Measurements from ENCODE around the gene HAUS5.
"Not testable (repeated sequence)": the region's sequence is repeated elsewhere in the genome, so short reads cannot be mapped to it uniquely, and the experiment has no call there.

HAUS5 gene

DNA sequence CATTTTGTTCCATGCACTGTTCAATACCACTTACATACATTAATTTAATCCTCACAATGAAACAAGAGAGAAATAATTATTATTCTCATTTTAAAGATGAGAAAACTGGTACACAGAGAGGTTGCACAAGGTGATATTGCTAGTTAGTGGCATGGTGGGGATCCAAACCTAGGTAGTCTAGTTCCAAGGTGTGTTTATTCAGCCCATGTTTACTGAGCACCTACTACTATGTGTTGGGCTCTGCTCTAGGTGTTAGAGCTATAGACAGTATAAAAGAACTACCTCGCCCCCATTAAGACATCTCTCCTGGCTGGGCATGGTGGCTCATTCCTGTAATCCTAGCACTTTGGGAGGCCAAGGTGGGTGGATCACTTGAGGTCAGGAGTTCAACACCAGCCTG, 29.8 kb upstream of the HAUS5 start:
- Histone ChIP-seq H3K9me3 (ENCODE audit: control insufficient read depth in 2 of 2, low read length in 2 of 2) (no peaks in the 10 kb centered on the region), H3K4me1 (ENCODE audit: control insufficient read depth, insufficient read depth, low read length) (no peaks in the 10 kb centered on the region), H3K27me3 (ENCODE audit: control insufficient read depth in 1 of 2, insufficient read depth in 2 of 2, low read length in 2 of 2) (peaks cover 4 to 9% of the 10 kb centered on the region in 2 donors)

DNA sequence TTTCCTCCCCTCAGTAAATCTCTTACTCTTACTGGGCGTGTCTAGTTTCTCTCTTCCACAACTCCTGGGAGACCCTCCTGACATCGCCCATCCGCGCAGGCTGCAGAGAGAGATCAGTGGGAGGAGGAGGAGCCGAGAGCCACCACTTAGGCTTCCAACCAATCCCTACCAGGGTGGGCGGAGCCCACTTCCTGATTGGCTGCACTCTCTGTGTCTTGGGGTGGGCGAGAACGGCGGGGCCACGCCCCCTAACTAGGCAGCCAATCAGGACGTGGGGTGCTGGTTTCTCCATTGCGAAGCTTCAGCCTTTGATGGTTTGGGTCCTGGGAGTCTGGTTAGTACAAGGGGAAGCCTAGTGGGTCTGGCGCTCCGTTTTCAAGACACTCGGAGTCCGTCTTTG, 26.7 kb upstream of the HAUS5 start, which contains the start of gene PMIS2:
TSS of gene PMIS2 (plus strand) at position 326 of the 400 bp plus-strand sequence. CDS start 87 bp downstream, outside the sequence.
- no peak within 1 kb of the TSS for H3K27ac ChIP-seq (ENCODE audit: low read length)
- peaks cover 6 to 12% of the 10 kb centered on the region in 2 donors for H3K27me3 ChIP-seq (ENCODE audit: control insufficient read depth in 1 of 2, insufficient read depth in 2 of 2, low read length in 2 of 2)
- no peak within 1 kb of the TSS for H3K9ac ChIP-seq (ENCODE audit: low read length in 2 of 2)
- no peaks in the 10 kb centered on the region for H3K4me1 ChIP-seq (ENCODE audit: control insufficient read depth, insufficient read depth, low read length)
- no peak within 1 kb of the TSS for H3K4me3 ChIP-seq (ENCODE audit: low read length in 2 of 2)
- H3K36me3 ChIP-seq (ENCODE audit: control insufficient read depth in 2 of 2, insufficient read depth in 2 of 2, low read length in 2 of 2): no peaks in the 10 kb centered on the region
- no peaks in the 10 kb centered on the region for H3K9me3 ChIP-seq (ENCODE audit: control insufficient read depth in 2 of 2, low read length in 2 of 2)

More for the DNA sequence above, 29.8 kb upstream of the HAUS5 start:
- Histone ChIP-seq H3K27ac (ENCODE audit: low read length) (no peak overlapping the region), H3K36me3 (ENCODE audit: control insufficient read depth in 2 of 2, insufficient read depth in 2 of 2, low read length in 2 of 2) (no peaks in the 10 kb centered on the region), H3K4me3 (ENCODE audit: low read length in 2 of 2) (no peak overlapping the region), H3K9ac (ENCODE audit: low read length in 2 of 2) (no peak overlapping the region)

DNA sequence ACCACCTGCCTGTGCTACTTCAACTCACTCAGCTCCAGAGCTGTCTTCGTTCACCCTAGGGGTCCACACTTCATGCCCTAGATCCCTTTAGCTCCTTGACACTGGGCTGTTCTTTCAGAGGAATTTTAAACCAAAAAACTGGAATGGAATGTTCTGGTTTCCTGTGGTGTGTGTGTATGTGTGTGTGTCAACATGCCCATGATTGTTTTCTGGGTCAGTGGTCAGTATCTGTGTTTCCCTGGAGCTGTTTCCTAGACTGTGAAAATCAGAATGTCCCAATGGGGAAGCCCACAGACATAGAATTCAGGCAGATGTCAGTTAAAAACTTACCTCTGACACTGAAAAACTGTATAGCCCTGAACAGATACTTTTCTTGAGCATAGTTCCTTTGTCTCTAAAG, 25.2 kb upstream of the HAUS5 start:
- H3K4me3 ChIP-seq (ENCODE audit: low read length in 2 of 2): no peak overlapping the region
- peaks cover 6 to 12% of the 10 kb centered on the region in 2 donors for H3K27me3 ChIP-seq (ENCODE audit: control insufficient read depth in 1 of 2, insufficient read depth in 2 of 2, low read length in 2 of 2)
- no peaks in the 10 kb centered on the region for H3K4me1 ChIP-seq (ENCODE audit: control insufficient read depth, insufficient read depth, low read length)
- no peak overlapping the region for H3K9ac ChIP-seq (ENCODE audit: low read length in 2 of 2)
- H3K9me3 ChIP-seq (ENCODE audit: control insufficient read depth in 2 of 2, low read length in 2 of 2): no peaks in the 10 kb centered on the region
- no peak overlapping the region for H3K27ac ChIP-seq (ENCODE audit: low read length)
- H3K36me3 ChIP-seq (ENCODE audit: control insufficient read depth in 2 of 2, insufficient read depth in 2 of 2, low read length in 2 of 2): no peaks in the 10 kb centered on the region

DNA sequence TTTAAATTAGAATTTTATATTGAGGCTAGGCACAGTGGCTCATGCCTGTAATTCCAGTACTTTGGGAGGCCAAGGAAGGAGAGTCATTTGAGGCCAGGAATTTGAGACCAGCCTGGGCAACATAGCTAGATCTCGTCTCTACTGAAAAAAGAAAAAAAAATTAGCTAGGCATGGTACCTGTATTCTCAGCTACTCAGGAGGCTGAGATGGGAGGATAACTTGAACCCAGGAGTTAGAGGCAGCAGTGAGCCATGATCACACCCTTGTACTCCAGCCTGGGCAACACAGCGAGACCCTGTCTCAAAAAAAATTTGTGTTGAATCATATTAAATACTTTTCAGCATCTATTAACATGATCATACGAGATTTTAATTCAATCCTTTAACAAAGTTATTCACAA, 21.7 kb upstream of the HAUS5 start:
- Histone ChIP-seq H3K9ac (ENCODE audit: low read length in 2 of 2) (no peak overlapping the region), H3K4me3 (ENCODE audit: low read length in 2 of 2) (no peak overlapping the region), H3K27ac (ENCODE audit: low read length) (no peak overlapping the region), H3K36me3 (ENCODE audit: control insufficient read depth in 2 of 2, insufficient read depth in 2 of 2, low read length in 2 of 2) (no peaks in the 10 kb centered on the region), H3K9me3 (ENCODE audit: control insufficient read depth in 2 of 2, low read length in 2 of 2) (no peaks in the 10 kb centered on the region), H3K27me3 (ENCODE audit: control insufficient read depth in 1 of 2, insufficient read depth in 2 of 2, low read length in 2 of 2) (peaks cover 5 to 6% of the 10 kb centered on the region in 2 donors), H3K4me1 (ENCODE audit: control insufficient read depth, insufficient read depth, low read length) (no peaks in the 10 kb centered on the region)

DNA sequence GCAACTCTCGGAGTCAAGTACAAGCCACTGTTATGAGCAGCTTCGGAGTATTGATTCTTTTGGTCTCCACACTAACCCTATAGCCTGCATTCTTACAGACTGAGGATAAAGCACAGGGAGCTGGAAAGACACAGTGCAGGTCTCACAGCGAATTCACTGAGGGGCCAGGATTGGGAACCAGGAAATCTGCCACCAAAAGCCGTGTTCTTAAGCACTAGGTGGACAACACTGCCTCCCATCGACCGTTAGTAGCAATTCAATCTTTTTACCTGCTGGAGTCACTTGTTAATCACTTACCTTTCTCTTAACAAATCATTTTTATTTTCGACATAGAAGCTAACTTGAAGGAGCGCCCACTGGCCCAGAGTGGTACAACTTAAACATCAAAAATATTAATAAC, 20.3 kb upstream of the HAUS5 start:
- Histone ChIP-seq H3K4me3 (ENCODE audit: low read length in 2 of 2) (no peak overlapping the region), H3K9me3 (ENCODE audit: control insufficient read depth in 2 of 2, low read length in 2 of 2) (no peaks in the 10 kb centered on the region), H3K9ac (ENCODE audit: low read length in 2 of 2) (no peak overlapping the region), H3K36me3 (ENCODE audit: control insufficient read depth in 2 of 2, insufficient read depth in 2 of 2, low read length in 2 of 2) (no peaks in the 10 kb centered on the region), H3K27ac (ENCODE audit: low read length) (no peak overlapping the region), H3K4me1 (ENCODE audit: control insufficient read depth, insufficient read depth, low read length) (no peaks in the 10 kb centered on the region), H3K27me3 (ENCODE audit: control insufficient read depth in 1 of 2, insufficient read depth in 2 of 2, low read length in 2 of 2) (peaks cover 2 to 5% of the 10 kb centered on the region in 2 donors)

DNA sequence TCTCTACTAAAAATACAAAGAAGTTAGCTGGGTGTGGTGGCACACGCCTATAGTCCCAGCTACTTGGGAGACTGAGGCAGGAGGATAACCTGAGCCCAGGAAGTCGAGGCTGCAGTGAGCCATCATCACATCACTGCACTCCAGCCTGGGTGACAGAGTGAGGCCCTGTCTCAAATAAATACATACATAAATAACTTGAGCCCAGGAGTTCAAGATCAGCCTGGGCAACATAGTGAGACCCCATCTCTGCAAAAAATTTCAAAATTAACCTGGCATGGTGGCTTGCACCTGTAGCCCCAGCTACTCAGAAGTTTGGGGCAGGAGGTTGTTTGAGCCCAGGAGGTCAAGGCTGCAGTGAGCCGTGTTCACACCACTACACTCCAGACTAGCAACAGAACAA, 17.5 kb upstream of the HAUS5 start:
- not testable (repeated sequence) for H3K36me3 ChIP-seq (ENCODE audit: control insufficient read depth in 2 of 2, insufficient read depth in 2 of 2, low read length in 2 of 2); H3K27ac ChIP-seq (ENCODE audit: low read length); H3K4me3 ChIP-seq (ENCODE audit: low read length in 2 of 2); H3K9me3 ChIP-seq (ENCODE audit: control insufficient read depth in 2 of 2, low read length in 2 of 2); H3K4me1 ChIP-seq (ENCODE audit: control insufficient read depth, insufficient read depth, low read length); H3K9ac ChIP-seq (ENCODE audit: low read length in 2 of 2); H3K27me3 ChIP-seq (ENCODE audit: control insufficient read depth in 1 of 2, insufficient read depth in 2 of 2, low read length in 2 of 2)

DNA sequence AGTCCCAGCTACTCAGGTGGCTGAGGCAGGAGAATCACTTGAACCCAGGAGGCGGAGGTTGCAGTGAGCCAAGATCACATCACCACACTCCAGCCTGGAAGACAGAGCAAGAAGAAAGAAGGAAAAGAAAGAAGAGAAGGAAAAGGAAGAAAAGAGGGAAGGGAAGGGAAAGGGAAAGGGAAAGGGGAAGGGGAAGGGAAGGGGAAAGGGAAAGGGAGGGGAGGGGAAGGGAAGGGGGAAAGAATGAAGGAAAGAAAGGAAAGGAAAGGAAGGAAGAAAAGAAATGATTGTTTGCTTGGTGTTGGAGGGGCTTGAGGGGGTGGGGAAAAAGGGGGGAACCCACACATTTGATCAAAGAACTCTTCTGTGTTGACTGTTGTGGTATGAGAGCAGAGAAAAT, 16.6 kb upstream of the HAUS5 start:
- no peaks in the 10 kb centered on the region for H3K9me3 ChIP-seq (ENCODE audit: control insufficient read depth in 2 of 2, low read length in 2 of 2)
- H3K36me3 ChIP-seq (ENCODE audit: control insufficient read depth in 2 of 2, insufficient read depth in 2 of 2, low read length in 2 of 2): no peaks in the 10 kb centered on the region
- H3K27me3 ChIP-seq (ENCODE audit: control insufficient read depth in 1 of 2, insufficient read depth in 2 of 2, low read length in 2 of 2): peaks cover 0 to 2% of the 10 kb centered on the region in 2 donors
- no peak overlapping the region for H3K9ac ChIP-seq (ENCODE audit: low read length in 2 of 2)
- H3K4me1 ChIP-seq (ENCODE audit: control insufficient read depth, insufficient read depth, low read length): no peaks in the 10 kb centered on the region
- no peak overlapping the region for H3K27ac ChIP-seq (ENCODE audit: low read length)
- H3K4me3 ChIP-seq (ENCODE audit: low read length in 2 of 2): no peak overlapping the region

DNA sequence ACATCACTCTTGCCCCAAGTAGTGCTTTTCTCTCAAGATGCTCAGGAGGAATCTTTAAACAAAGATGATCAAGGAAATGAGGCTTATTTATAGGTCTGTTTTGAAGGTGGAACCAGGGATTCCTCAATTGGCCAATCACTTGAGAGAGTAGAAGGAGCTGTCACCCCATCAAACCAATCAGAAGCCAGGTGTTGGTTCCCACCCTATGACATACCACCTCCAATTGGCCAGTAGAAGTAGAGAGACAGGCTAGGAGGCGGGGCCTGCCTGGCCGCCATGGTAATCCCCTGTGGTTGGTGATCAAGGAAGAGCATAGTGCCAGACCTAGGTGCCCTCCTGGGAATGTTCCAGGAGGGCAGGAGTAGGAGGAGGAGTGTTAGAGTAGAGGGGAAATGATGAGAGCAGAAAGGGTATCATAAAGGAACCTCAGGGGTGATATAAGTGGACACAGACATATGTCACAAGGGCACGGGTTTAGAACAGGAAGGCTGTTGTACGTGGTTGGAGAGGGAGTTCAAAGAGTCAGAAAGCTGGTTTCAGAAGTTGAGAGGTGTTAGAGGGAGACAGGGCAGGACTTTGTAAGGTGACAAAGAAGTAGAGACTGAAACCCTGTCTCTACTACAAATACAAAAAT, 16.1 kb upstream of the HAUS5 start:
- Histone ChIP-seq H3K36me3 (ENCODE audit: control insufficient read depth in 2 of 2, insufficient read depth in 2 of 2, low read length in 2 of 2) (no peaks in the 10 kb centered on the region), H3K27ac (ENCODE audit: low read length) (no peak overlapping the region), H3K9me3 (ENCODE audit: control insufficient read depth in 2 of 2, low read length in 2 of 2) (no peaks in the 10 kb centered on the region), H3K9ac (ENCODE audit: low read length in 2 of 2) (no peak overlapping the region), H3K4me3 (ENCODE audit: low read length in 2 of 2) (no peak overlapping the region), H3K27me3 (ENCODE audit: control insufficient read depth in 1 of 2, insufficient read depth in 2 of 2, low read length in 2 of 2) (peaks cover 0 to 2% of the 10 kb centered on the region in 2 donors), H3K4me1 (ENCODE audit: control insufficient read depth, insufficient read depth, low read length) (no peaks in the 10 kb centered on the region)

DNA sequence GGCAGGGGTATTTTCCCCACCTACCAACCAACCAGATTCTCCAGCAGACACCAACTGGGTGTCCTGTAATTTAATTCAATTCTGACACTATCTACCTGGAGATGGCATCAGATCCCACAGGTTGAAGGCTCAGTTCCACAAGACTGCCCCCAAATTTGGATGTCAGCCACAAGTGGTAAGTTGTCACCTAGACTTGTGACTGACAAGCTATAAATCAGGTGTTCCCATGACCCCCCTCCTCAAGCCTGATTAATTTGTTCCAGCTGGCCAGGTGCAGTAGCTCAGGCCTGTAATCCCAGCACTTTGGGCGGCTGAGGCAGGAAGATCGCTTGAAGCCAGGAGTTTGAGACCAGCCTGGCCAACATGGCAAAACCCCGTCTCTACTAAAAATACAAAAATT, 10.6 kb upstream of the HAUS5 start:
- Histone ChIP-seq H3K4me3 (ENCODE audit: low read length in 2 of 2) (no peak overlapping the region), H3K36me3 (ENCODE audit: control insufficient read depth in 2 of 2, insufficient read depth in 2 of 2, low read length in 2 of 2) (no peaks in the 10 kb centered on the region)

DNA sequence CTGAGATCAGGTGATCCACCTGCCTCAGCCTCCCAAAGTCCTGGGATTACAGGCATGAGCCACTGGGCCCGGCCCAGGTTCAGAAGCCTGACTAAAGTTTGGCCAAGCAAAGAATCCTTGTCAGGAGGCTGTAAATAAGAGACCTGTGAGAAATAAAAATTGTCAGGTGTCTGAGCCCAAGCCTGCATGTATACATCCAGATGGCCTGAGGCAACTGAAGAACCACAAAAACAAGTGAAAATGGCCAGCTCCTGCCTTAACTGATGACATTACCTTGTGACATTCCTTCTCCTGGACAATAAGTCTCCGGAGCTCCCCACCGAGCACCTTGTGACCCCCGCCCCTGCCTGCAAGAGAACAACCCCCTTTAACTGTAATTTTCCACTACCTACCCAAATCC, 8.1 kb upstream of the HAUS5 start:
- H3K4me1 ChIP-seq (ENCODE audit: control insufficient read depth, insufficient read depth, low read length); H3K9me3 ChIP-seq (ENCODE audit: control insufficient read depth in 2 of 2, low read length in 2 of 2); H3K36me3 ChIP-seq (ENCODE audit: control insufficient read depth in 2 of 2, insufficient read depth in 2 of 2, low read length in 2 of 2); H3K27me3 ChIP-seq (ENCODE audit: control insufficient read depth in 1 of 2, insufficient read depth in 2 of 2, low read length in 2 of 2); H3K9ac ChIP-seq (ENCODE audit: low read length in 2 of 2); H3K4me3 ChIP-seq (ENCODE audit: low read length in 2 of 2); H3K27ac ChIP-seq (ENCODE audit: low read length): not testable (repeated sequence)

More for the DNA sequence above, 10.6 kb upstream of the HAUS5 start:
- H3K9me3 ChIP-seq (ENCODE audit: control insufficient read depth in 2 of 2, low read length in 2 of 2): no peaks in the 10 kb centered on the region
- H3K9ac ChIP-seq (ENCODE audit: low read length in 2 of 2): no peak overlapping the region
- H3K27ac ChIP-seq (ENCODE audit: low read length): no peak overlapping the region
- peaks cover 0 to 2% of the 10 kb centered on the region in 2 donors for H3K27me3 ChIP-seq (ENCODE audit: control insufficient read depth in 1 of 2, insufficient read depth in 2 of 2, low read length in 2 of 2)
- H3K4me1 ChIP-seq (ENCODE audit: control insufficient read depth, insufficient read depth, low read length): no peaks in the 10 kb centered on the region

DNA sequence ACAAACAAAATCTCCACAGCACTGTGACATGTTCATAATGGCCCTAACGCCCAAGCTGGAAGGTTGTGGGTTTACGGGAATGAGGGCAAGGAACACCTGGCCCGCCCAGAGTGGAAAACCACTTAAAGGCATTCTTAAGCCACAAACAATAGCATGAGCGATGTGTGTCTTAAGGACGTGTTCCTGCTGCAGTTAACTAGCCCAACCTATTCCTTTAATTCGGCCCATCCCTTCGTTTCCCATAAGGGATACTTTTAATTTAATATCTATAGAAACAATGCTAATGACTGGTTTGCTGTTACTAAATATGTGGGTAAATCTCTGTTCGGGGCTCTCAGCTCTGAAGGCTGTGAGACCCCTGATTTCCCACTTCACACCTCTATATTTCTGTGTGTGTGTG, 5.4 kb upstream of the HAUS5 start:
- not testable (repeated sequence) for H3K4me1 ChIP-seq (ENCODE audit: control insufficient read depth, insufficient read depth, low read length); H3K9ac ChIP-seq (ENCODE audit: low read length in 2 of 2); H3K36me3 ChIP-seq (ENCODE audit: control insufficient read depth in 2 of 2, insufficient read depth in 2 of 2, low read length in 2 of 2); H3K27ac ChIP-seq (ENCODE audit: low read length); H3K4me3 ChIP-seq (ENCODE audit: low read length in 2 of 2); H3K9me3 ChIP-seq (ENCODE audit: control insufficient read depth in 2 of 2, low read length in 2 of 2); H3K27me3 ChIP-seq (ENCODE audit: control insufficient read depth in 1 of 2, insufficient read depth in 2 of 2, low read length in 2 of 2)
